ENCODE results near the gene FOXB2. TPM values are rescaled to one million over a fixed set of nuclear protein-coding genes. Genes with fewer than 3 reads are reported as not detected.

Gene FOXB2
- total RNA-seq, 2 donors from 2014 or later: not detected

DNA sequence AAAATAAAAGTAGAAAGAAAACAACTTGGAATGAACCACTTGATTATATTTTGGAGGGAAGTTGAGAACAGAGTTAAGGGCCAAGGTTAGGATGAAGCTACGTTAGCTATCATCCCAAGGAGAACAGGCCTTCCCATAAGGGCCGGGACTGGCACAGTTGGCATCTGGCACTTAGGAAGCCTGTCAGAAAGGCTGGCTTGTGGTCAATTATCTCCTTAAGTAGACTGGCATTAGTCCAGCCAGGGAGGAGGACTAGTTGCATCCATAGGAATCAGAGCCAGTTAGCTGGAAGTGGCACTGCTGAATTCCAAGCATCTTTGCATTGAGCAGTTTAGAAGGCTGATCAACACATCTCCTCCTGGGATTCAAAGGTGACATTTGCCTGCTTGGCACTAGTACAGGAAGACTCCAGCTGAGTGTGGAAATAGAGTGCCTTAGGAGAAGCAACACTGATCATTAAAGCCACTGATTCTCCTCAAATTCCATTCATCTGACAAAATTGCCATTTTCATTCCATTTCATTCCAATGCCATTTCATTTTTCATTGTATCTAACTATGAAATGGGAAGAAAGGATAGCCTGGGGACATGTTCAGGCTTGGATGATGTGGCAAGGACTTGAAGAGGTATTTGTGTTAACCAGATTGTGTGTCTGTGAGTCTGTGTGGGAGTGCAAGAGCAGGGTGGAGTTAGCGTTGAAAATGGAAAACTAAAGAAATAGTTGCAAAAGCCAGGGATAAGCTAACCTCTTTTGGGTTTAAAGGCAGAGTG, 5.5 kb downstream of the FOXB2 start:
- intact Hi-C loops (cut with DNase I): no loop called here
- no peaks in the 10 kb centered on the region for H3K36me3 ChIP-seq (replicated peaks in 1 of 2; ENCODE audit: insufficient read depth in 1 of 2, low read depth in 2 of 2)
- H3K4me3 ChIP-seq: no peak overlapping the region
- TF ChIP-seq, protein P1, sequence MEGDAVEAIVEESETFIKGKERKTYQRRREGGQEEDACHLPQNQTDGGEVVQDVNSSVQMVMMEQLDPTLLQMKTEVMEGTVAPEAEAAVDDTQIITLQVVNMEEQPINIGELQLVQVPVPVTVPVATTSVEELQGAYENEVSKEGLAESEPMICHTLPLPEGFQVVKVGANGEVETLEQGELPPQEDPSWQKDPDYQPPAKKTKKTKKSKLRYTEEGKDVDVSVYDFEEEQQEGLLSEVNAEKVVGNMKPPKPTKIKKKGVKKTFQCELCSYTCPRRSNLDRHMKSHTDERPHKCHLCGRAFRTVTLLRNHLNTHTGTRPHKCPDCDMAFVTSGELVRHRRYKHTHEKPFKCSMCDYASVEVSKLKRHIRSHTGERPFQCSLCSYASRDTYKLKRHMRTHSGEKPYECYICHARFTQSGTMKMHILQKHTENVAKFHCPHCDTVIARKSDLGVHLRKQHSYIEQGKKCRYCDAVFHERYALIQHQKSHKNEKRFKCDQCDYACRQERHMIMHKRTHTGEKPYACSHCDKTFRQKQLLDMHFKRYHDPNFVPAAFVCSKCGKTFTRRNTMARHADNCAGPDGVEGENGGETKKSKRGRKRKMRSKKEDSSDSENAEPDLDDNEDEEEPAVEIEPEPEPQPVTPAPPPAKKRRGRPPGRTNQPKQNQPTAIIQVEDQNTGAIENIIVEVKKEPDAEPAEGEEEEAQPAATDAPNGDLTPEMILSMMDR (IDR thresholded peaks at IDR 0.05): no peak
- TF ChIP-seq POLR2A (IDR thresholded peaks at IDR 0.05): no peak
- peaks cover 13% of the 10 kb centered on the region for H3K4me1 ChIP-seq
- H3K9me3 ChIP-seq: no peaks in the 10 kb centered on the region
- ATAC-seq: no peak
- H3K27me3 ChIP-seq: peaks cover 0 to 20% of the 10 kb centered on the region in 2 donors
- WGBS, 2 donors: 75 to 82% methylated on average over 3 of the region's 3 CpGs
- DNase-seq: no peak
- no peak overlapping the region for H3K27ac ChIP-seq

DNA sequence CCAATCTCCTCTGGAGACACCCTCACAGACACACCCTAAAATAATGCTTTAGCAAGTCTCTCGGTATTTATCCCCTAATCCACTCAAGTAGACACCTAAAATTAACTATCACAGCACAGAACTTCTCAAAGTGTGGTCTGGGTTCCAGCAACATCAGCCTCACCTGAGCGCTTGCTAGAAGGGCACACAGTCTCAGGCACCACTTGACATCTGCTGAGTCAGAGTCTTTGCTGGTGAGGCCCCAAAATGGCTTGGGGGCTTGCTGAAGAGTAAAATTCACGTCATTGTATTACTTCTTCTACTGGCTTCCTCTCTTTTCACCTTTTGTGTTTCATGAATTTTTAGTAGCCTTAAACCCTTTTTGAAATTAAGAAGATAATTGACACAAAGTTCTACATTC, 9.0 kb downstream of the FOXB2 start:
- DNase-seq (no peak), ATAC-seq (no peak)
- H3K9me3 ChIP-seq: no peaks in the 10 kb centered on the region
- TF ChIP-seq, protein P1 (IDR thresholded peaks at IDR 0.05): no peak
- no peak for TF ChIP-seq POLR2A (IDR thresholded peaks at IDR 0.05)
- H3K36me3 ChIP-seq (replicated peaks in 1 of 2; ENCODE audit: insufficient read depth in 1 of 2, low read depth in 2 of 2): no peaks in the 10 kb centered on the region
- H3K4me3 ChIP-seq: no peak overlapping the region
- H3K27ac ChIP-seq: no peak overlapping the region
- intact Hi-C loops (cut with DNase I): no loop called here
- 40 to 53% methylated on average over 3 of the region's 3 CpGs for WGBS, 2 donors
- no peaks in the 10 kb centered on the region for H3K4me1 ChIP-seq
- H3K27me3 ChIP-seq: peaks cover 0 to 4% of the 10 kb centered on the region in 2 donors

DNA sequence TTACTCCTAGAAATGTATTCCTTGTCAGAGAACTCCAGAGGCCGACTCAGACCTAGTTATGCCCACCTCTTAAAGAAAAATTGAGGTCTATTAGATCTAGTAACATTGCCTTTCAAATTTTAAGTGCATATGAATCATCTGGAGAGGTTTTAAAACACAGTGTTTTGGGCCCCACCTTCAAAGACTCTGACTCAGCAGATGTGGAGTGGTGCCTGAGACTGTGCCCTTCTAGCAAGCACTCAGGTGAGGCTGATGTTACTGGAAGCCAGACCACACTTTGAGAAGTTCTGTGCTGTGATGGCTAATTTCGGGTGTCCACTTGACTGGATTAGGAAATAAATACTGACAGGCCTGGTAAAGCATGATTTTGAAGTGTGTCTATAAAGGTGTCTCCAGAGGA, 10.6 kb downstream of the FOXB2 start:
- no peaks in the 10 kb centered on the region for H3K4me1 ChIP-seq
- WGBS, 2 donors: 56 to 67% methylated on average over 2 of the region's 2 CpGs
- no peak overlapping the region for H3K4me3 ChIP-seq
- no peaks in the 10 kb centered on the region for H3K36me3 ChIP-seq (replicated peaks in 1 of 2; ENCODE audit: insufficient read depth in 1 of 2, low read depth in 2 of 2)
- H3K27ac ChIP-seq: no peak overlapping the region
- peaks cover 0 to 4% of the 10 kb centered on the region in 2 donors for H3K27me3 ChIP-seq
- DNase-seq (no peak), ATAC-seq (no peak)
- no peak for TF ChIP-seq POLR2A (IDR thresholded peaks at IDR 0.05)
- TF ChIP-seq, protein P1 (IDR thresholded peaks at IDR 0.05): no peak
- intact Hi-C loops (cut with DNase I): no loop called here
- no peaks in the 10 kb centered on the region for H3K9me3 ChIP-seq

DNA sequence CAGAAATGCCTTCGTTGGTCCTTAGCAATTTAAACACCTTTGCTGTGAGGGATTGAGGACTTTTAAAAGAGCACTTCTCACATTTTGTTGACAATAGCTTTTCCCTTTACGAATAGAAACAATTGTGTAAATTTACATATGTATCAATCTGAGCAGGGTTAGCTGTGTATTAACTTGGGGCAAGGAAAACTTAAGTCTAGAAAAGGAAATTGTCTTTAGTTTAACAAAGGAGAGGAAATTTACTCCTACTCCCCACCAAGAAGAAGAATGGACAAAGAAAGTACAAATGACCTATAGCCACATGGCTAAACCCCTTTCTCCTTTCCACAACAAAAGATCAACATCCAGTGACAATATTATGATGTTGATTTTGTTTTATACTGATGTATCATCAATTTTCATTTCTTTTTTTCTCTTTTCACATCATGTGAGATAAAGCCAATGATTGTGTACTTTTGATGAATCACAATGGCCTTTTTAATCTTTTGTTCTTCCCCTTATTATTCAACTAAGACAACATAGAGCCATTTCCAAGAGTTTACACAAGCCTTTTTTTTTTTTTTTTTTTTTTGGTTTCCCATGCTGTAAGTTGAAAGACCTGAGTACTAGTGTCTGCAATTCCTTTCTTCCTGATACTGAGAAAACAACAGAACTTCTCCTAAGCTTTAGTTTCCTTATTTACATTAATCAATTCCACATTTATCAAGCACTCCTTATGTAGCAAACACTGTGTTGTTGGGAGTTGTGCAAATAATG, 19.0 kb downstream of the FOXB2 start:
- ATAC-seq (no peak), DNase-seq (no peak)
- intact Hi-C loops (cut with DNase I): no loop called here
- no peaks in the 10 kb centered on the region for H3K4me1 ChIP-seq
- no peak overlapping the region for H3K27ac ChIP-seq
- TF ChIP-seq POLR2A (IDR thresholded peaks at IDR 0.05): no peak
- TF ChIP-seq, protein P1 (IDR thresholded peaks at IDR 0.05): no peak
- H3K36me3 ChIP-seq (replicated peaks in 1 of 2; ENCODE audit: insufficient read depth in 1 of 2, low read depth in 2 of 2): no peaks in the 10 kb centered on the region
- H3K9me3 ChIP-seq: no peaks in the 10 kb centered on the region
- 3 to 4% methylated on average over 2 of the region's 2 CpGs for WGBS, 2 donors
- H3K4me3 ChIP-seq: no peak overlapping the region
- no peaks in the 10 kb centered on the region for H3K27me3 ChIP-seq

Data from body of pancreas (tissue), 4 donors.